ENCODE measurements around the gene EDEM1.

EDEM1 gene

DNA sequence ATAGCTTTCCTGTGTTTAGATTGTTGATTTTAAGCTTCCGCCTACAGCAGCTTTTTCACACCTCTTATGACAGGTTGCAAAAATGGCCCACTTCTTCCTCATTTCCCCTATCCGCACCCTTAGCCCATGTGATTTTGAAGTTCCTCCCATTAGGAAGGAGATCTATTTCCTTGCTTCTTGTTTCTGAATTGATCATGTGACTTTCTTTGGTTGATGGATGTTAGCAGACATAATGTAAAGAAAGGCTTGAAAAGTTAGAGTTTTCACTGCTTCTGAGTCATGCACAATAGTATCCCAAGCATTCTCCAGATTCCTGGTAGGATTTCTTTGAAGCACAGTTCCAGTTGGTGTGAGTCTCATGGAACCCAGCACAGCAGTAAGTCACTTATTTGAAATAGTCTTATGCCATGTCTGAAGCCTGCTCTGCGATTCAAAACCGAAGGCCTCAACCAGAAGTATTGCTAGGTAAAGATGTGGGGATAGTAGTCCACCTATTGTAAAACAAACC is 76.6 kb downstream of the EDEM1 start:
- Histone ChIP-seq H3K27ac (ENCODE audit: poor library complexity, severe bottlenecking) (no peak overlapping the region), H3K4me1 (ENCODE audit: insufficient read depth, poor library complexity, severe bottlenecking) (no peaks in the 10 kb centered on the region), H3K27me3 (ENCODE audit: insufficient read depth, poor library complexity, severe bottlenecking) (no peaks in the 10 kb centered on the region), H3K4me3 (ENCODE audit: severe bottlenecking) (no peak overlapping the region), H3K36me3 (ENCODE audit: low read depth) (no peaks in the 10 kb centered on the region), H3K9me3 (ENCODE audit: severe bottlenecking) (no peaks in the 10 kb centered on the region)
- no peak for ATAC-seq (ENCODE audit: low read depth)
- no peak for DNase-seq (ENCODE audit: low spot score)
- TF ChIP-seq, protein P1, sequence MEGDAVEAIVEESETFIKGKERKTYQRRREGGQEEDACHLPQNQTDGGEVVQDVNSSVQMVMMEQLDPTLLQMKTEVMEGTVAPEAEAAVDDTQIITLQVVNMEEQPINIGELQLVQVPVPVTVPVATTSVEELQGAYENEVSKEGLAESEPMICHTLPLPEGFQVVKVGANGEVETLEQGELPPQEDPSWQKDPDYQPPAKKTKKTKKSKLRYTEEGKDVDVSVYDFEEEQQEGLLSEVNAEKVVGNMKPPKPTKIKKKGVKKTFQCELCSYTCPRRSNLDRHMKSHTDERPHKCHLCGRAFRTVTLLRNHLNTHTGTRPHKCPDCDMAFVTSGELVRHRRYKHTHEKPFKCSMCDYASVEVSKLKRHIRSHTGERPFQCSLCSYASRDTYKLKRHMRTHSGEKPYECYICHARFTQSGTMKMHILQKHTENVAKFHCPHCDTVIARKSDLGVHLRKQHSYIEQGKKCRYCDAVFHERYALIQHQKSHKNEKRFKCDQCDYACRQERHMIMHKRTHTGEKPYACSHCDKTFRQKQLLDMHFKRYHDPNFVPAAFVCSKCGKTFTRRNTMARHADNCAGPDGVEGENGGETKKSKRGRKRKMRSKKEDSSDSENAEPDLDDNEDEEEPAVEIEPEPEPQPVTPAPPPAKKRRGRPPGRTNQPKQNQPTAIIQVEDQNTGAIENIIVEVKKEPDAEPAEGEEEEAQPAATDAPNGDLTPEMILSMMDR (IDR thresholded peaks at IDR 0.05; ENCODE audit: poor library complexity, severe bottlenecking) = no peak

DNA sequence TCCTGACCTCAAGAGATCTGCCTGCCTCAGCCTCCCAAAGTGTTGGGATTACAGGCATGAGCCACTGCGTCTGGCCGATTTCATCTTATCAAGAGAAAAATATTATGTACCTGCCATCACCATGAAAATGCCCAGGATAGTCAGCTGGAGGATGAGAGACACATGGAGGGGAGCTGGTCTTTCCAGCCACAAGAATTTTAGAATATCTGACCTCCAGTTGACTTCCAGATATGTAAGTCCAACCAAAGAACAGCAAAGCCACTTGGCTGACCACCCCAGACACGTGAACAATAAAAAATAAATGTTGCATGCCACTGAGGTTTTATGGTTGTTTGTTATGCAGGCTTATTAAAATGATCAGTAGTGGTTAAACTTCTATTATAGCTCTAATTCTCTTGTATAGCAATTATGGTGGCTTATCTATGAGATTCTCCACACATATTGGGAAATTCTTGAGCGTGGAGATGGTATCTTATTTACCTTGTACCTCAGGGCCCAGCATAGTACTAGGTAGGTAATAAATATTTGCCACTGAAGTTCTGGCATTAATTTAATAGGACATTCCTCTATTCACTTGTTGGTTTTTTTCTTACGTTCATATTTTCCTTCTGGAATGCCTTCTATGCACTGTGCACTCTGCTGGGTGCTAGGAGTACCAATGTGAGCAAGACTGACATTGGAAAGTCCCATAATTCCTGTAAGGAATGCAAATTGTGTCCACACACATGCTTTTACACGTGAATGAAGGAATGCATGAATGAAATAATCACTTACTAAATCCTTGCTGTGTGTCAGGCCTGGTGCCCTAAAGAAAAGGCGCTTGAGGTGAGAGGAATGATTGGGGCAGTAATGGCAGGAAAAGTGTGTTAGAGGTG is 77.6 kb downstream of the EDEM1 start:
- no peaks in the 10 kb centered on the region for H3K27me3 ChIP-seq (ENCODE audit: insufficient read depth, poor library complexity, severe bottlenecking)
- H3K9me3 ChIP-seq (ENCODE audit: severe bottlenecking) = no peaks in the 10 kb centered on the region
- no peak for ATAC-seq (ENCODE audit: low read depth)
- H3K4me1 ChIP-seq (ENCODE audit: insufficient read depth, poor library complexity, severe bottlenecking) = no peaks in the 10 kb centered on the region
- H3K4me3 ChIP-seq (ENCODE audit: severe bottlenecking) = no peak overlapping the region
- TF ChIP-seq, protein P1 (IDR thresholded peaks at IDR 0.05; ENCODE audit: poor library complexity, severe bottlenecking) = no peak
- no peak for DNase-seq (ENCODE audit: low spot score)
- no peak overlapping the region for H3K27ac ChIP-seq (ENCODE audit: poor library complexity, severe bottlenecking)
- no peaks in the 10 kb centered on the region for H3K36me3 ChIP-seq (ENCODE audit: low read depth)

DNA sequence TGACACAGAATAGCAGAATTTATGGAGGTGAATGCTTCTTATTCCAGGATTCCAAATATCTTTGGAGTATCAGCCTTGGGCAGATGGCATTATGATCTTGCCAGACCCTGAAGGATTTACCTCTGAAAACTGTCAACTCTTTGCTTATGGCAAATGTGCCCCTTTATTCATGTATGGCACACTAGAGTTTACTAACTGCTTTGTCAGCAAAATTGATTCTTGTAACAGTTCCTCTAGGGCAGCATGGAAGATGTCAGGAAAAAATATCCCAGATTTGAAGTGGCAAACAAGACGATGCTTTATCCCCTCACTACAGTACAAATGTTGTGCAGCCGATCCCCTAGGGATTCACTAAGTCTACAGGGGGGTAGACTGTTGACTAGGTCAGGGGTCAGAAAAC is 79.7 kb downstream of the EDEM1 start:
- TF ChIP-seq, protein P1 (IDR thresholded peaks at IDR 0.05; ENCODE audit: poor library complexity, severe bottlenecking) = no peak
- no peak for DNase-seq (ENCODE audit: low spot score)
- no peak overlapping the region for H3K27ac ChIP-seq (ENCODE audit: poor library complexity, severe bottlenecking)
- H3K36me3 ChIP-seq (ENCODE audit: low read depth) = no peaks in the 10 kb centered on the region
- H3K27me3 ChIP-seq (ENCODE audit: insufficient read depth, poor library complexity, severe bottlenecking) = no peaks in the 10 kb centered on the region
- no peaks in the 10 kb centered on the region for H3K4me1 ChIP-seq (ENCODE audit: insufficient read depth, poor library complexity, severe bottlenecking)
- no peak for ATAC-seq (ENCODE audit: low read depth)
- H3K4me3 ChIP-seq (ENCODE audit: severe bottlenecking) = no peak overlapping the region
- no peaks in the 10 kb centered on the region for H3K9me3 ChIP-seq (ENCODE audit: severe bottlenecking)

DNA sequence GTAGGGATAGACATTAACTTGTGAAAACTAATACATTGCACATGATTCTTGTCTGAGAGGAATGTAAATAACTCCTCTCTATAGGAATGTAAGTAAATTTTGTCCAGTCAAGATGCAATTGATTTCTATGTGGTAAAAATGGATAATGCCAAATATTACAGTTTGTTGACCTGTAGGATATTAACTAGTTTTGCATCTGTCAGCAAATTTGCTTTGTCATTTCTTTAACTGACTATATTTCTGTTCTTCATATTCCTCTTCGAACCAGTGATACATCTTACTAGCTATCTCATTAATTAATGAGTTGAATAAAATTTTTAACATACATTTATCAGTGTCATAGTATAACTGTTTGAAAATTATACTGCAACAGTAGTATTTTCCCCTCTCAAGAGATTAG is 80.4 kb downstream of the EDEM1 start:
- no peak for ATAC-seq (ENCODE audit: low read depth)

More for the DNA sequence above, 80.4 kb downstream of the EDEM1 start:
- no peak overlapping the region for H3K27ac ChIP-seq (ENCODE audit: poor library complexity, severe bottlenecking)
- H3K27me3 ChIP-seq (ENCODE audit: insufficient read depth, poor library complexity, severe bottlenecking) = no peaks in the 10 kb centered on the region
- H3K4me3 ChIP-seq (ENCODE audit: severe bottlenecking) = no peak overlapping the region
- TF ChIP-seq, protein P1 (IDR thresholded peaks at IDR 0.05; ENCODE audit: poor library complexity, severe bottlenecking) = no peak
- H3K4me1 ChIP-seq (ENCODE audit: insufficient read depth, poor library complexity, severe bottlenecking) = no peaks in the 10 kb centered on the region
- H3K9me3 ChIP-seq (ENCODE audit: severe bottlenecking) = no peaks in the 10 kb centered on the region
- H3K36me3 ChIP-seq (ENCODE audit: low read depth) = no peaks in the 10 kb centered on the region
- no peak for DNase-seq (ENCODE audit: low spot score)
